GM19035 (cell line): ENCODE results near the gene UBE2H.

Experiments
- ATAC-seq: cut with Tn5 transposase; IDR thresholded peaks from one replicate; pipeline ENCODE4 v1.9.1; 2021; ENCODE audit not compliant: unreplicated experiment

The UBE2H gene

GRCh38 chr7:129789652-129790051 lies 163.1 kb downstream of the UBE2H start:
- ATAC-seq = no peak

GRCh38 chr7:129789000-129789399 lies 163.8 kb downstream of the UBE2H start:
- ATAC-seq = no peak

- ATAC-seq = no peak
Observed at GRCh38 chr7:129786825-129787563, 165.8 kb downstream of the UBE2H start.

GRCh38 chr7:129785685-129786514 lies 166.9 kb downstream of the UBE2H start:
- ATAC-seq = no peak

GRCh38 chr7:129784783-129785684 lies 167.7 kb downstream of the UBE2H start:
- no peak for ATAC-seq

GRCh38 chr7:129784437-129784782 lies 168.3 kb downstream of the UBE2H start:
- no peak for ATAC-seq

GRCh38 chr7:129783584-129783919 lies 169.2 kb downstream of the UBE2H start:
- no peak for ATAC-seq

GRCh38 chr7:129782818-129783583 lies 169.8 kb downstream of the UBE2H start:
- ATAC-seq = no peak

- ATAC-seq = no peak
Observed at GRCh38 chr7:129781928-129782817, 170.6 kb downstream of the UBE2H start.

- no peak for ATAC-seq
Observed at GRCh38 chr7:129780974-129781927, 171.5 kb downstream of the UBE2H start.
